Heart right ventricle (tissue), 16 donors: ENCODE results near the gene SUMF1. TPM values are rescaled to one million over a fixed set of nuclear protein-coding genes. Genes with fewer than 3 reads are reported as not detected.

Experiments
- ATAC-seq, 8 donors: fragments of 200-7000 bp; cut with Tn5 transposase; one replicate each; pipeline ENCODE4 v1.9.1; 2020; ENCODE audit warnings: mild to moderate bottlenecking in 8 of 8, moderate library complexity in 8 of 8, moderate number of reproducible peaks in 1 of 8
- DNase-seq, 2 donors: peaks; one replicate each; pipeline ENCODE4 v3.0.0-alpha.2; 2020
- H3K27ac ChIP-seq, 10 donors: fragments of 200-600 bp; sonication (generic) in 2 of 10; one replicate each; pipeline versions ENCODE4 v1.5.0 to v1.8.0; 2020 to 2022; ENCODE audit warnings: mild to moderate bottlenecking in 3 of 10
- H3K27me3 ChIP-seq, 7 donors: fragments of 200-600 bp; one replicate each; pipeline ENCODE4 v1.8.0; 2021 to 2022; ENCODE audit warnings: mild to moderate bottlenecking in 2 of 7
- H3K36me3 ChIP-seq, 9 donors: fragments of 200-600 bp; sonication (generic) in 1 of 9; one replicate each; pipeline versions ENCODE4 v1.5.0 to v1.8.0; 2020 to 2022; ENCODE audit warnings: mild to moderate bottlenecking in 2 of 9
- H3K4me1 ChIP-seq, 9 donors: fragments of 200-600 bp; sonication (generic) in 1 of 9; one replicate each; pipeline versions ENCODE4 v1.5.0 to v1.8.0; 2020 to 2022; ENCODE audit warnings: mild to moderate bottlenecking in 4 of 9
- H3K4me3 ChIP-seq, 10 donors: fragments of 200-600 bp; sonication (generic) in 2 of 10; one replicate each; pipeline versions ENCODE4 v1.5.0 to v1.8.0; 2020 to 2022; ENCODE audit warnings: mild to moderate bottlenecking in 7 of 10, moderate library complexity in 2 of 10
- H3K9me3 ChIP-seq, 11 donors: fragments of 200-600 bp in 10 of 11; sonication (generic) in 2 of 11; one replicate each; pipeline versions ENCODE4 v1.5.0 to v1.8.0; 2013 to 2022; ENCODE audit warnings: mild to moderate bottlenecking in 2 of 11, control low read depth in 1 of 11, moderate library complexity in 1 of 11
- CTCF ChIP-seq, 9 donors: fragments of 200-600 bp; sonication (generic) in 2 of 9; IDR thresholded peaks; one replicate each; pipeline versions ENCODE4 v1.5.0 to v1.8.0; 2021 to 2022; ENCODE audit warnings: antibody characterized with exemption in 9 of 9, mild to moderate bottlenecking in 5 of 9, moderate library complexity in 1 of 9
- WGBS, 2 donors: extraction: QIAGEN DNeasy Blood & Tissue Kit; methylation state at CpG; one replicate each; pipeline ENCODE4 v1.1.7; 2013; ENCODE audit warnings: inconsistent platforms in 1 of 2; 5-methylcytosine and 5-hydroxymethylcytosine counted together
- intact Hi-C, 10 donors: fragments of 100-400 bp; cut with DNase I; formaldehyde crosslinking; loops; one replicate each; pipeline versions ENCODE4 v1.11.1 to v1.14.2; 2022
- polyA plus RNA-seq, 2 donors: library from polyadenylated mRNA; stranded (reverse); fragments of 200-250 nt; gene quantifications; one replicate each; pipeline ENCODE4 v1.2.3, GENCODE V29; 2013
- total RNA-seq, 10 donors: library from RNA; stranded (reverse); fragmentation: NEBNext Ultra II Directional in 3 of 10; extraction: Animal tissue kit (Norgen Biotek cat#: 25700) in 3 of 10; gene quantifications; one replicate each; pipeline versions ENCODE4 v1.2.1 to v1.2.4, GENCODE V29; 2021 to 2023
- donor health status: Arrhythmogenic right ventricular cardiomyopathy.
- donor health status: ischemic (EF 13 %, LVEDD 7.1; RV severe dilation, severe dysfunction).
- donor health status: healthy with polysubstance abuse.
- donor health status: DM: no; HTN: yes; CAD: no.
- donor health status: DM: no; HTN: no; CAD: no.
- donor health status: ischemic (EF 25% LVEDD 6.9; RV normal size, moderate dysfunction).
- donor health status: ischemic (EF 25% LVEDD 5.7; RV mildly dilated, moderate dysfunction).
- donor health status: healthy.
- donor health status: DM: yes; HTN: yes; CAD: no.
- donor health status: Ischemic cardiomyopathy.
- donor health status: ischemic (EF 35%, LVEDD 5.7; RV mildly dilated, moderate dysfunction).
- donor health status: nonischemic (EF 11% LVEDD 7.7; RV severe dilation, severe dysfunction).
- donor health status: DM: yes; HTN: yes; CAD: no.
- donor health status: PGD.
- donor health status: ischemic (EF 29% LVEDD 5.4; RV normal size, mild dysfunction).
- donor health status: nonischemic (EF 23%, LVEDD 6.1; RV moderate dilation, normal function).

SUMF1 gene
- total and polyA plus RNA-seq, 12 donors, result 3.7 to 15.1 (median 8.9) TPM

- Histone ChIP-seq H3K27ac (peak overlapping the region in 9 of 10 donors; percentile 25 to 88 (median 44)), H3K27me3 (no peaks in the 10 kb centered on the region), H3K4me1 (peaks cover 0 to 56% (median 7%) of the 10 kb centered on the region in 9 donors), H3K9me3 (no peaks in the 10 kb centered on the region), H3K4me3 (peak overlapping the region in 1 of 10 donors; percentile 28), H3K36me3 (no peaks in the 10 kb centered on the region)
- TF ChIP-seq CTCF (IDR thresholded peaks at IDR 0.05), result no peak
- 57 to 59% methylated on average over 7 of the region's 7 CpGs for WGBS, 2 donors
- intact Hi-C loops, result no loop called here
- ATAC-seq (peak; percentile 75 to 91 (median 88)), DNase-seq (peak in 1 of 2 donors; percentile 67)
These were observed 7.8 kb upstream of the SUMF1 start for GRCh38 chr3:4474683-4475490.

GRCh38 chr3:4472766-4473165, 5.7 kb upstream of the SUMF1 start:
- no peak for TF ChIP-seq CTCF (IDR thresholded peaks at IDR 0.05)
- whole genome bisulfite sequencing, 2 donors, result 88 to 95% methylated on average over 2 of the region's 2 CpGs
- Histone ChIP-seq H3K9me3 (no peaks in the 10 kb centered on the region), H3K4me3 (no peak overlapping the region), H3K36me3 (no peaks in the 10 kb centered on the region), H3K4me1 (peaks cover 0 to 44% (median 7%) of the 10 kb centered on the region in 9 donors), H3K27me3 (no peaks in the 10 kb centered on the region), H3K27ac (no peak overlapping the region)
- ATAC-seq (no peak), DNase-seq (no peak)
- intact Hi-C loops, result no loop called here

GRCh38 chr3:4472312-4472711, 5.2 kb upstream of the SUMF1 start:
- DNase-seq, result no peak
- Histone ChIP-seq H3K27ac (no peak overlapping the region), H3K4me3 (no peak overlapping the region), H3K4me1 (peaks cover 0 to 43% (median 7%) of the 10 kb centered on the region in 9 donors), H3K27me3 (no peaks in the 10 kb centered on the region), H3K9me3 (no peaks in the 10 kb centered on the region), H3K36me3 (no peaks in the 10 kb centered on the region)
- WGBS, 2 donors, result 83 to 98% methylated on average over 2 of the region's 2 CpGs
- TF ChIP-seq CTCF (IDR thresholded peaks at IDR 0.05), result no peak
- no peak for ATAC-seq
- intact Hi-C loops, result no loop called here

GRCh38 chr3:4471907-4472306, 4.8 kb upstream of the SUMF1 start:
- H3K4me3 ChIP-seq, result no peak overlapping the region
- no peak overlapping the region for H3K27ac ChIP-seq
- DNase-seq, result no peak
- TF ChIP-seq CTCF (IDR thresholded peaks at IDR 0.05), result no peak
- H3K4me1 ChIP-seq, result peaks cover 0 to 40% (median 7%) of the 10 kb centered on the region in 9 donors
- ATAC-seq, result no peak
- 27 to 33% methylated on average over 1 of the region's 1 CpG for whole genome bisulfite sequencing, 2 donors
- intact Hi-C loops, result no loop called here
- H3K9me3 ChIP-seq, result no peaks in the 10 kb centered on the region
- H3K27me3 ChIP-seq, result no peaks in the 10 kb centered on the region
- no peaks in the 10 kb centered on the region for H3K36me3 ChIP-seq
